Smooth muscle cell (in vitro differentiated cells): ENCODE data around the gene DDX17. TPM values are rescaled to one million over a fixed set of nuclear protein-coding genes. Genes with fewer than 3 reads are reported as not detected.

Experiments used
- DNase-seq: peaks from one replicate; lab custom pipeline; 2025; ENCODE audit not compliant: unreplicated experiment; lab: John Stamatoyannopoulos, UW
- H2AFZ ChIP-seq: fragments of 200-600 bp; sonication (generic); 2 replicates; pipeline ENCODE4 v1.6.0; 2016; ENCODE audit warnings: antibody characterized with exemption, low read depth, mild to moderate bottlenecking
- H3F3A ChIP-seq: fragments of 200-600 bp; sonication (generic); 2 replicates; pipeline ENCODE4 v1.6.0; 2017; ENCODE audit warnings: antibody characterized with exemption, low read depth
- H3K27ac ChIP-seq: fragments of 200-600 bp; sonication (generic); 2 replicates; pipeline ENCODE4 v1.5.1; 2016; ENCODE audit warnings: low read depth, mild to moderate bottlenecking
- H3K27me3 ChIP-seq: fragments of 200-600 bp; sonication (generic); 2 replicates; pipeline ENCODE4 v1.6.1; 2016; ENCODE audit warnings: low read depth, mild to moderate bottlenecking
- H3K36me3 ChIP-seq: fragments of 200-600 bp; sonication (generic); 2 replicates; pipeline ENCODE4 v1.5.1; 2016; ENCODE audit warnings: low read depth
- H3K4me1 ChIP-seq: fragments of 200-600 bp; sonication (generic); 2 replicates; pipeline ENCODE4 v1.5.1; 2016; ENCODE audit warnings: low read depth
- H3K4me2 ChIP-seq: fragments of 200-600 bp; sonication (generic); 2 replicates; pipeline ENCODE4 v1.6.0; 2016; ENCODE audit warnings: mild to moderate bottlenecking
- H3K4me3 ChIP-seq: fragments of 200-600 bp; sonication (generic); 2 replicates; pipeline ENCODE4 v1.5.1; 2016; ENCODE audit warnings: mild to moderate bottlenecking
- H3K79me2 ChIP-seq: fragments of 200-600 bp; sonication (generic); 2 replicates; pipeline ENCODE4 v1.6.0; 2016; ENCODE audit warnings: low read depth, mild to moderate bottlenecking
- H3K9ac ChIP-seq: fragments of 200-600 bp; sonication (generic); 2 replicates; pipeline ENCODE4 v1.6.0; 2016; ENCODE audit warnings: low read depth
- H3K9me3 ChIP-seq: fragments of 200-600 bp; sonication (generic); replicated peaks from 2 replicates; pipeline ENCODE4 v1.5.1; 2016; ENCODE audit warnings: low read depth
- H4K20me1 ChIP-seq: fragments of 200-600 bp; sonication (generic); 2 replicates; pipeline ENCODE4 v1.6.0; 2016; ENCODE audit warnings: low read depth
- CTCF ChIP-seq: fragments of 200-600 bp; sonication (generic); IDR thresholded peaks from 2 replicates; pipeline ENCODE4 v1.5.1; 2017; ENCODE audit warnings: borderline replicate concordance, mild to moderate bottlenecking, antibody characterized with exemption; ENCODE audit not compliant: insufficient read depth, poor library complexity, severe bottlenecking
- WGBS: methylation state at CpG from one replicate; pipeline ENCODE4 v1.1.7; 2016; ENCODE audit warnings: low lambda C conversion rate; 5-methylcytosine and 5-hydroxymethylcytosine counted together
- polyA plus RNA-seq: library from polyadenylated mRNA; unstranded; fragments of >200 nt; fragmentation: Nextera tagmentation; extraction: Ambion mirVana; gene quantifications from 2 replicates; pipeline ENCODE4 v1.2.1, GENCODE V29; 2016
- total RNA-seq: library from RNA; depleted of rRNA; stranded (reverse); fragments of >200 nt; gene quantifications from 2 replicates; pipeline ENCODE4 v1.2.3, GENCODE V29; 2014

DDX17 gene
- total and polyA plus RNA-seq, 2 experiments from 2014 or later = 11.5 to 182 TPM

DNA sequence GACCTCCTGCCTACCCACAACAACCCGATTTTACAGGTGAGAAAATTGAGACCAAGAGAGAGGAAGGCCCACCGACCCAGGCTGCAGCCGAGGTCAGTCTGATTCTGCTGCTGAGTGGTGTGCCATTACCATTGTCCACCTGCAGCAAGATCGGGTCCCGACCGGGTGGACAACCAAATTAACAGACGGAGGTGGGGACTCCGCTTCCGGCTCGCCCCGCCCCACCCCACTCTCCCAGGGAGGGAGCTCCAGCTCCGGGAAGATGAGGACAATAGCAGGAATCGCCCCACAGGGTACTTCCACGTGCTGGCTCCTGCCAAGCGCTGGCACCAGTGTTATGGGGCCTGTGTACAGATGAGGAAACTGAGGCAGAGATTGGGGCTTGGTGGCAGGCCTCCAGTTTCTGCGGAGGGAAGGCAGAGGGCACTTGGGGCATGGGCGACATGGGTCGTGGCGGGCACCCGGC, 38.6 kb downstream of the DDX17 start:
- WGBS = 31% methylated on average over 16 of the region's 20 CpGs
- peaks cover 20% of the 10 kb centered on the region for H3K4me1 ChIP-seq
- TF ChIP-seq CTCF = no peak
- no peaks in the 10 kb centered on the region for H3K9me3 ChIP-seq
- peaks cover 46% of the 10 kb centered on the region for H3K79me2 ChIP-seq
- H3F3A ChIP-seq = peaks cover 9% of the 10 kb centered on the region
- no peaks in the 10 kb centered on the region for H3K27me3 ChIP-seq
- no peaks in the 10 kb centered on the region for H3K36me3 ChIP-seq
- peak overlapping the region; percentile 91 for H3K4me3 ChIP-seq
- H3K9ac ChIP-seq = peak overlapping the region; percentile 73
- DNase-seq = no peak
- peaks cover 24% of the 10 kb centered on the region for H4K20me1 ChIP-seq
- no peak overlapping the region for H3K27ac ChIP-seq
- H3K4me2 ChIP-seq = peak overlapping the region; percentile 100
- peak overlapping the region; percentile 72 for H2AFZ ChIP-seq

DNA sequence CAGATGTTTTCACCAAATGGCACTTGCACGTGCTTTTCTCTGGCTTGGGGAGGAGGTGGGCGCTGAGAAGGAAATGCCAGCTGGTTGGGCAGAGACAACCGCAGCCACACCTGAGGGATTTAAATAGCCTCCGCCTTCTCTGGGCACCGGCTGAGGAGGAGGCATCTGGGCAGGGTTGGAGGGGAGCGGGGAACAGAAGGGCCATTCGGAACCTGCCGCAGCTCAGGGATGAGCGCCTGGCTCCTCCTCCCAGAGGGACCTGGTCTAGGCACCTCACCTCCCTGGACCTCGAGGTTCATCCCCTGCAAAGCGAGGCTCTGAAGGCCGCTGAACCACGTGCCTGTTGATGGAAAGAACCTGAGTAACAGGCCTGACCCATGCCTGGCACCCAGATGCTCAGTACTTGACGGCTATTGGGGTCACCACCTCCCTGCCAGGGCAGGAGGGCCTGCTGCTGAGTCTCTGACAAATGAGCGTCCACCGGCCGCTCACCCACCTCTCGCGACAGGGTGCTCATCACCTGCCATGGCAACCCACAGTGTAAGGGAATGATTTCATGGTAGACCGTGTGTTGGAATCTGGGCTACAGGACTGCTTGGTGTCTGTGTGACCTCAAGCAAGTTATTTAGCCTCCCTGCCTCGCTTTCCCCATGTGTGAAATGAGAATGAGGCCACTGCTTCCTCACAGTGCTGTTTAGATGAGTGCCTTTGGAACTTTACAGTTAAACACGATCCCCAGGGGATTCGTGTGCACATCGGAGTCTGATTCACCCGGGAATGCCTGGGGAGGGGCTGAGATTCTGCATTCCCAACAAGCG, 40.2 kb downstream of the DDX17 start:
- H3F3A ChIP-seq = peaks cover 9% of the 10 kb centered on the region
- H3K4me2 ChIP-seq = no peak overlapping the region
- no peak overlapping the region for H2AFZ ChIP-seq
- peaks cover 9% of the 10 kb centered on the region for H4K20me1 ChIP-seq
- H3K9me3 ChIP-seq = no peaks in the 10 kb centered on the region
- WGBS = 73% methylated on average over 26 of the region's 26 CpGs
- no peak overlapping the region for H3K27ac ChIP-seq
- peaks cover 5% of the 10 kb centered on the region for H3K27me3 ChIP-seq
- no peak for TF ChIP-seq CTCF
- no peak overlapping the region for H3K9ac ChIP-seq
- DNase-seq = no peak
- no peak overlapping the region for H3K4me3 ChIP-seq
- H3K79me2 ChIP-seq = peaks cover 30% of the 10 kb centered on the region
- no peaks in the 10 kb centered on the region for H3K36me3 ChIP-seq
- H3K4me1 ChIP-seq = peaks cover 20% of the 10 kb centered on the region

DNA sequence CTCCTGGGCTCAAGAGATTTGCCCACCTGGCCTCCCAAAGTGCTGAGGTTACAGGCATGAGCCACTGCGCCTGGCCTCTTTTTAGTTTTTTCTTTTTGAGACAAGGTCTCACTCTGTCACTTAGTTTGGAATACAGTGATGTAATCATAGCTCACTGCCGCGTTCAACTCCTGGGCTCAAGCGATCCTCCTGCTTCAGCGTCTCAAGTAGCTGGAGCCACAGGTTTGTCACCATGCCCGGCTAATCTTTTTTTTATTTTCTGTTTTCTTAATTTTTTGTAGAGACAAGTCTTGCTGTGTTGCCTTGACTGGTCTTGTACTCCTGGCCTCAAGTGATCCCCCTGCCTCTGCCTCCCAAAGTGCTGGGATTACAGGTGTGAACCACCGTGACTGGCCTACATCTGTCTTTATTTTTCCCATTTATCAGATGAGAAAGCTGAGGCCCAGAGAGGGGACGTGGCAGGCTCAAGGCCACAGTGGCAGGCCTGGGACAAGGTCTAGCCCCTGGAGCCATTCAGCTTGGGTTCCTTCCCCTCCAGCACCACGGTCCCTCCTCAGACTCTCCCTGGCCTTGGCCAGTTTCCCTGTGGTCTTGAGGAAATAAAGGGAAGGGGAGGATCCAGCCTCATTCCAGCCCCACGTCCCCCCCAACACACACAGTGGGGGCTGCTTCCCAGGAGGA, 41.0 kb downstream of the DDX17 start:
- Histone ChIP-seq H4K20me1 (peaks cover 1% of the 10 kb centered on the region), H3K4me1 (peaks cover 20% of the 10 kb centered on the region), H3K9me3 (no peaks in the 10 kb centered on the region), H3F3A (peaks cover 9% of the 10 kb centered on the region), H3K79me2 (peaks cover 22% of the 10 kb centered on the region), H3K27me3 (peaks cover 9% of the 10 kb centered on the region), H3K4me2 (no peak overlapping the region), H3K36me3 (no peaks in the 10 kb centered on the region), H3K9ac (no peak overlapping the region), H3K27ac (no peak overlapping the region), H3K4me3 (no peak overlapping the region), H2AFZ (no peak overlapping the region)
- 92% methylated on average over 10 of the region's 10 CpGs for WGBS
- no peak for DNase-seq
- no peak for TF ChIP-seq CTCF
